ENCODE results near the gene CDK8. TPM values are rescaled to one million over a fixed set of nuclear protein-coding genes. Genes with fewer than 3 reads are reported as not detected.

Gene CDK8
- total and polyA plus RNA-seq, 2 donors (not counting 3 experiments of a cell fraction or from before 2014, with no cell fraction given), result 12.2 to 13.3 TPM

DNA sequence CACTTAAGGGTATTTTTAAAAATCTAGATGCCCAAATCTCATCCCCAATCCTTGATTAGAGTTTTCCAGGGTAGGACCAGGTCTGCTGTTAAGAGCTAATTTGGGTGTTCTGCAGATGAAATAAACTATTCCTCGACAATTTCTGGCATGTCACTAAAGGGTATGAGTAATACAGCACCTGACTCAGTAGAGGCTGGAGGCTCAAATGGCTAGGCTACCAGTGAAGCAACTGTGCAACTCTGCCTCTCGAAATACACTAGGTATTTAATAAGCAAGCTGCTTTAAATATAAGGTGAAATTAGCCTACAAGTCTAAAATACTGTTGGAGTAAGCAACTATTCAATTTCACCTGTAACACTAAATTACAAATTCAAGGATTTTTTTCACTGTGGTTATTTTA, 33.4 kb upstream of the CDK8 start:
- peak overlapping the region; percentile 94 for H3K9ac ChIP-seq (replicated peaks; ENCODE audit: extremely low read depth, insufficient read depth, low read length)
- FAIRE-seq, result no peak
- peaks cover 20% of the 10 kb centered on the region for H3K79me2 ChIP-seq (ENCODE audit: control insufficient read depth, insufficient read depth, low read length)
- ChIA-PET CTCF (interaction anchor here (1.1 to 3.4 kb wide), 5 partner anchors 11 to 478 kb away, joined by 3 to 11 read pairs (median 5); no protein-coding TSS in a partner anchor), POLR2A (no interaction called here)
- no peak overlapping the region for H3K27ac ChIP-seq (ENCODE audit: insufficient read depth, low read depth, low read length)
- peak; percentile 14 for DNase-seq (ENCODE audit: low read depth, low spot score)
- no peak overlapping the region for H2AFZ ChIP-seq (ENCODE audit: low read depth, low read length)
- peaks cover 6 to 25% of the 10 kb centered on the region in 2 experiments for H3K36me3 ChIP-seq (ENCODE audit: control insufficient read depth in 2 of 2, extremely low read depth in 1 of 2, insufficient read depth in 2 of 2, low read length in 2 of 2)
- H3K27me3 ChIP-seq (ENCODE audit: control insufficient read depth in 2 of 2, insufficient read depth in 2 of 2, low read length in 2 of 2), result no peaks in the 10 kb centered on the region
- TF ChIP-seq POLR2AphosphoS5 (IDR thresholded peaks at IDR 0.05; ENCODE audit: insufficient read depth, low read depth, low read length), result no peak
- peak; percentile 9 for TF ChIP-seq FOS (IDR thresholded peaks at IDR 0.05; ENCODE audit: borderline replicate concordance, insufficient read depth, low read length)
- TF ChIP-seq JUN (IDR thresholded peaks at IDR 0.05; ENCODE audit: borderline replicate concordance, insufficient read depth, insufficient read length, low read depth), result no peak
- dilution Hi-C loops (cut with MboI; ENCODE audit: extremely low pct_ligation_motif_present, low sequenced_read_pairs), result no loop called here
- intact Hi-C loops (cut with micrococcal nuclease), result loop anchor here (10.0 kb wide), 1 partner anchor 206 kb away; no protein-coding TSS in a partner anchor
- peaks cover 21% of the 10 kb centered on the region for H3K4me1 ChIP-seq (ENCODE audit: control insufficient read depth, extremely low read depth, insufficient read depth, low read length)
- H3K9me1 ChIP-seq (replicated peaks; ENCODE audit: control insufficient read depth, extremely low read depth, insufficient read depth, low read length), result no peaks in the 10 kb centered on the region
- H3K4me3 ChIP-seq (replicated peaks in 1 of 3; ENCODE audit: insufficient read depth in 1 of 3, low read depth in 1 of 3, low read length in 3 of 3), result peak overlapping the region; percentile 3 to 79 (median 51)
- BruUV-seq (replicated peaks), result no TSS peak
- H3K4me2 ChIP-seq (ENCODE audit: insufficient read depth, low read length), result peak overlapping the region; percentile 90
- peaks cover 2% of the 10 kb centered on the region for H4K20me1 ChIP-seq (replicated peaks; ENCODE audit: control insufficient read depth, extremely low read depth, insufficient read depth, low read length)
- no peaks in the 10 kb centered on the region for H3K9me3 ChIP-seq (replicated peaks; ENCODE audit: control insufficient read depth, insufficient read depth, low read length)

- CTCF ChIA-PET, result interaction anchor here (1.1 to 3.4 kb wide), 4 partner anchors 11 to 477 kb away, joined by 3 to 11 read pairs (median 5); no protein-coding TSS in a partner anchor
- peaks cover 2% of the 10 kb centered on the region for H4K20me1 ChIP-seq (replicated peaks; ENCODE audit: control insufficient read depth, extremely low read depth, insufficient read depth, low read length)
- BruUV-seq (replicated peaks), result TSS peak; percentile 31
- H3K36me3 ChIP-seq (ENCODE audit: control insufficient read depth in 2 of 2, extremely low read depth in 1 of 2, insufficient read depth in 2 of 2, low read length in 2 of 2), result peaks cover 6 to 21% of the 10 kb centered on the region in 2 experiments
- peaks cover 20% of the 10 kb centered on the region for H3K79me2 ChIP-seq (ENCODE audit: control insufficient read depth, insufficient read depth, low read length)
- FAIRE-seq, result no peak
- DNase-seq (ENCODE audit: low read depth, low spot score), result no peak
- H3K9ac ChIP-seq (replicated peaks; ENCODE audit: extremely low read depth, insufficient read depth, low read length), result peak overlapping the region; percentile 94
- peak overlapping the region; percentile 58 for H2AFZ ChIP-seq (ENCODE audit: low read depth, low read length)
- TF ChIP-seq, protein P1, sequence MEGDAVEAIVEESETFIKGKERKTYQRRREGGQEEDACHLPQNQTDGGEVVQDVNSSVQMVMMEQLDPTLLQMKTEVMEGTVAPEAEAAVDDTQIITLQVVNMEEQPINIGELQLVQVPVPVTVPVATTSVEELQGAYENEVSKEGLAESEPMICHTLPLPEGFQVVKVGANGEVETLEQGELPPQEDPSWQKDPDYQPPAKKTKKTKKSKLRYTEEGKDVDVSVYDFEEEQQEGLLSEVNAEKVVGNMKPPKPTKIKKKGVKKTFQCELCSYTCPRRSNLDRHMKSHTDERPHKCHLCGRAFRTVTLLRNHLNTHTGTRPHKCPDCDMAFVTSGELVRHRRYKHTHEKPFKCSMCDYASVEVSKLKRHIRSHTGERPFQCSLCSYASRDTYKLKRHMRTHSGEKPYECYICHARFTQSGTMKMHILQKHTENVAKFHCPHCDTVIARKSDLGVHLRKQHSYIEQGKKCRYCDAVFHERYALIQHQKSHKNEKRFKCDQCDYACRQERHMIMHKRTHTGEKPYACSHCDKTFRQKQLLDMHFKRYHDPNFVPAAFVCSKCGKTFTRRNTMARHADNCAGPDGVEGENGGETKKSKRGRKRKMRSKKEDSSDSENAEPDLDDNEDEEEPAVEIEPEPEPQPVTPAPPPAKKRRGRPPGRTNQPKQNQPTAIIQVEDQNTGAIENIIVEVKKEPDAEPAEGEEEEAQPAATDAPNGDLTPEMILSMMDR (IDR thresholded peaks at IDR 0.05; ENCODE audit: extremely low read depth in 1 of 2, insufficient read depth in 1 of 2, low read depth in 1 of 2, low read length in 2 of 2), result no peak
- no peak for TF ChIP-seq FOS (IDR thresholded peaks at IDR 0.05; ENCODE audit: borderline replicate concordance, insufficient read depth, low read length)
- TF ChIP-seq JUN (IDR thresholded peaks at IDR 0.05; ENCODE audit: borderline replicate concordance, insufficient read depth, insufficient read length, low read depth), result no peak
- TF ChIP-seq EZH2 (IDR thresholded peaks at IDR 0.05; ENCODE audit: borderline replicate concordance, low read depth, low read length, severe bottlenecking), result no peak
- no peak for TF ChIP-seq GATA2 (IDR thresholded peaks at IDR 0.05; ENCODE audit: insufficient read depth, insufficient read length, low read depth, low read length)
- no peak for TF ChIP-seq POLR2AphosphoS5 (IDR thresholded peaks at IDR 0.05; ENCODE audit: insufficient read depth, low read depth, low read length)
- TF ChIP-seq MYC (IDR thresholded peaks at IDR 0.05; ENCODE audit: low read depth, low read length), result no peak
- TF ChIP-seq, protein P2, sequence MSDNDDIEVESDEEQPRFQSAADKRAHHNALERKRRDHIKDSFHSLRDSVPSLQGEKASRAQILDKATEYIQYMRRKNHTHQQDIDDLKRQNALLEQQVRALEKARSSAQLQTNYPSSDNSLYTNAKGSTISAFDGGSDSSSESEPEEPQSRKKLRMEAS (IDR thresholded peaks at IDR 0.05; ENCODE audit: insufficient read depth, insufficient read length), result no peak
- TF ChIP-seq POLR2A (IDR thresholded peaks at IDR 0.05; ENCODE audit: low read depth, low read length), result no peak
- peak overlapping the region; percentile 51 to 98 (median 79) for H3K4me3 ChIP-seq (replicated peaks in 1 of 3; ENCODE audit: insufficient read depth in 1 of 3, low read depth in 1 of 3, low read length in 3 of 3)
- dilution Hi-C loops (cut with MboI; ENCODE audit: extremely low pct_ligation_motif_present, low sequenced_read_pairs), result no loop called here
- no peaks in the 10 kb centered on the region for H3K9me1 ChIP-seq (replicated peaks; ENCODE audit: control insufficient read depth, extremely low read depth, insufficient read depth, low read length)
- H3K27ac ChIP-seq (ENCODE audit: insufficient read depth, low read depth, low read length), result peak overlapping the region; percentile 89
- H3K4me1 ChIP-seq (ENCODE audit: control insufficient read depth, extremely low read depth, insufficient read depth, low read length), result peaks cover 21% of the 10 kb centered on the region
- POLR2A ChIA-PET, result interaction anchor here (2.2 kb wide), 1 partner anchor 36 kb away, joined by 7 read pairs; no protein-coding TSS in a partner anchor
- peak overlapping the region; percentile 90 for H3K4me2 ChIP-seq (ENCODE audit: insufficient read depth, low read length)
- peaks cover 0 to 6% of the 10 kb centered on the region in 2 experiments for H3K27me3 ChIP-seq (ENCODE audit: control insufficient read depth in 2 of 2, insufficient read depth in 2 of 2, low read length in 2 of 2)
- no peaks in the 10 kb centered on the region for H3K9me3 ChIP-seq (replicated peaks; ENCODE audit: control insufficient read depth, insufficient read depth, low read length)
- intact Hi-C loops (cut with micrococcal nuclease), result loop anchor here (1.0 to 10.0 kb wide), 5 partner anchors 32 to 477 kb away; no protein-coding TSS in a partner anchor
Observed at GRCh38 chr13:26221399-26221720, 32.6 kb upstream of the CDK8 start.
